Tibial nerve (tissue), 4 donors: ENCODE measurements around the gene KLF11.

Experiments
- EP300 ChIP-seq, 2 donors: sonication (generic); formaldehyde crosslinking; IDR thresholded peaks; one replicate each; pipeline ENCODE4 v1.6.1; 2017; ENCODE audit warnings: antibody characterized with exemption in 2 of 2, mild to moderate bottlenecking in 1 of 2
- POLR2A ChIP-seq, 2 donors: fragments of 450-650 bp; IDR thresholded peaks; one replicate each; pipeline ENCODE4 v1.6.1; 2017; ENCODE audit warnings: antibody characterized with exemption in 2 of 2, mild to moderate bottlenecking in 2 of 2, moderate library complexity in 2 of 2
- TF ChIP-seq, protein P1 (sequence below), 5 experiments: fragments of 200-600 bp in 3 of 5; fragments of 450-650 bp in 2 of 5; sonication (generic) in 3 of 5; IDR thresholded peaks; one replicate each; pipeline ENCODE4 v1.5.1; 2016 to 2019; ENCODE audit warnings: antibody characterized with exemption in 5 of 5, mild to moderate bottlenecking in 3 of 5, moderate library complexity in 2 of 5

DNA sequence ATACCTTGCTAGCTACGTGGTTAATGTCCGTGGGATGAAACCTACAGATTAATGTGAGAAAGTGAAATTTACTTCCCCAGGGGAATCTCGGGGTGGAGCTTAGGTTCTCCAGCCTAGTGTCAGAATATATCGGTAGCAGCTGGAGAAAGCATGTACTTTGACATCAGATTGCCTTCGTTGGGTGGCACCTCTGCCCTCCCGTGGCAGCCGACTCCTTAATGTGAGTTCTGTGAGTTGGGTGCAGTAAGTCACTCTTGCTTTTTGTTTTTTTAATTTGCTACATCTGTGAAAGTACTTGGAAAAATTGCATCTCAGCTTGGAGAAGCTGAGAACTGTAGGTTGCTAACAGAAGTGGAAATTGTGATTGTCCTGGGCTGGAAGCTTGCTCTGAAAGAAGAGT, 3.6 kb downstream of the KLF11 start:
- TF ChIP-seq POLR2A (IDR thresholded peaks at IDR 0.05) (no peak), EP300 (IDR thresholded peaks at IDR 0.05) (no peak)
- TF ChIP-seq, protein P1, sequence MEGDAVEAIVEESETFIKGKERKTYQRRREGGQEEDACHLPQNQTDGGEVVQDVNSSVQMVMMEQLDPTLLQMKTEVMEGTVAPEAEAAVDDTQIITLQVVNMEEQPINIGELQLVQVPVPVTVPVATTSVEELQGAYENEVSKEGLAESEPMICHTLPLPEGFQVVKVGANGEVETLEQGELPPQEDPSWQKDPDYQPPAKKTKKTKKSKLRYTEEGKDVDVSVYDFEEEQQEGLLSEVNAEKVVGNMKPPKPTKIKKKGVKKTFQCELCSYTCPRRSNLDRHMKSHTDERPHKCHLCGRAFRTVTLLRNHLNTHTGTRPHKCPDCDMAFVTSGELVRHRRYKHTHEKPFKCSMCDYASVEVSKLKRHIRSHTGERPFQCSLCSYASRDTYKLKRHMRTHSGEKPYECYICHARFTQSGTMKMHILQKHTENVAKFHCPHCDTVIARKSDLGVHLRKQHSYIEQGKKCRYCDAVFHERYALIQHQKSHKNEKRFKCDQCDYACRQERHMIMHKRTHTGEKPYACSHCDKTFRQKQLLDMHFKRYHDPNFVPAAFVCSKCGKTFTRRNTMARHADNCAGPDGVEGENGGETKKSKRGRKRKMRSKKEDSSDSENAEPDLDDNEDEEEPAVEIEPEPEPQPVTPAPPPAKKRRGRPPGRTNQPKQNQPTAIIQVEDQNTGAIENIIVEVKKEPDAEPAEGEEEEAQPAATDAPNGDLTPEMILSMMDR (IDR thresholded peaks at IDR 0.05), result no peak
